GOT3 (cell line): Measurements from ENCODE around the gene NPAS3.

Source experiments
- DNase-seq: peaks from one replicate; lab custom pipeline; 2025; ENCODE audit warnings: mixed read lengths; lab: John Stamatoyannopoulos, UW

The NPAS3 gene

DNA sequence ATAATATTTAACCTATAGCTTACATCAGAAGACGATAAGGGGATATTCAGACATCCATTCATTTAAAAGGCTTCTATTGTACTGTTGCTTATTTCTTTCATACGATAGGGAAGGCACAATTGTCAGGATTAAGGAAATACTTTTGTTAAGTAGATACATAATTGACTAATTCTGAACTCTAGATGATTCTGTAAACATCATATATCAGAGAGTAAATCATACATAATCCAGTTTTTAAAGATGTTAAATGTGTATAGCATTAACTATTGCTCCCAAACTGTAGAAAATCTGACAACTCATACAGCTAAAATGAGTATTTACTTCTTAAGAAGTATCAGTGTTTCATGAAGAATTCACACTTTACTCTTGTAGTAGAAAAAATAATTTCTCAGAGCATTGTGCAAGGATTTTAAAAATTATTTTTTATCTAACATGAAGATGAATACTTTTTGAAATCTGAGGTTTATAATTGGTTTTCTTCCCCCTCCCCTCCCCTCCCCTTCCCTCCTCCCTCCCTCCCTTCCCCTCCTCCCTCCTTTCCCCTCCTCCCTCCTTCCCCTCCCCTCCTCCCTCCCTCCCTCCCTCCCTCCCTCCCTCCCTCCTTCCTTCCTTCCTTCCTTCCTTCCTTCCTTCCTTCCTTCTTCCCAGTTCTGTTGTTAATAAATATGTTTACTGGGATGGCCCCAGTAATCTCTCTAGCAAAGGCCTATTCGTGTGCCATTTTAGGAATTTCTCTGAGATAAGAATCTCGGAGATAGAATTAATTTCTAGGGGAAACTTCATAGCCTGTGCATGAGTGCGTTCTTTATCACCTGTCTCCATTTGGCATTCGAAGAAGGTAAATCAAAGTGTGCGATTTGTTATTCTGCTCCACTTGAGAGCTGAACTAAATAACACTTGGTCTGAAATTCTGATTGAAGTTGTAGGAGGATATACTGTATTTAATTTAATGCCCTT is 2.3 kb downstream of the NPAS3 start:
- DNase-seq = no peak

- no peak for DNase-seq
Observed at GRCh38 chr14:32941668-32942065, 3.0 kb downstream of the NPAS3 start.

DNA sequence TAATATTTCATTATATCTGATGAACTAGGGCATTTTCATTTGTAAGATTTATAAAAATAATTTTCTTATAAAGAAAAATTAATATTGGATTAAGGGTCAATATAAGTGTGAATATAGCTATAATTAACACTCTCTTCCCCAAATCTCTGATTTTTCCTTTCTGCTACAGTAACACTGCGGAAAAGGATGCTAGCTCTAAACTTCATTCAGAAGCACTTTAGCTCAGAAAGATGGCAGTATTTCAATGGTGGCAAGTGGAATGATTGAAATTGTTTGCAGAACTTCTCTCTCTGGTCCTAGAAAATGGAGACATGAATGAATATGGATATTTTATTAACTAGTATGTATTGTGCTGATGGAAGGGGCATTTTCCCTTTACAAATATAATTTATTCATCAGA is 8.4 kb downstream of the NPAS3 start:
- DNase-seq = no peak

- no peak for DNase-seq
Observed at GRCh38 chr14:32947792-32948191, 9.1 kb downstream of the NPAS3 start.

DNA sequence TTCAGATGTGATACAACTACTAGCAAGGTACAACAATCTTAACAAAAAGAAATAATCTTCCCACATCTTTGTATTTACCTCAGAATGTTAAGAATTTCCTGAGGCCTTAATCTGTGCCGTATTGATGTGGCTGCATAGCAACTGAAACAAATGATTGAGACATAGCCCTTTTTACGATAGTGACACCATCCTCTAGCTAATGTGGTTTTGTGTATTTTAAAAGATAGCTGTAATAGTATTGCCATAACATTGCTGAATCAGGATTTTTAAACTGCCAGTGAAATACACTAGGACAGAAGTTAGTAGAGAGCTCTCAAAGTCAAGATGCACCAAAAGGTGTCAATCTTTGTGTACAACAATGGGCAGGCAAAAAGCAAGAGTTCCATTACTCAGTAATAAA is 11.9 kb downstream of the NPAS3 start:
- DNase-seq = no peak

- no peak for DNase-seq
Observed at GRCh38 chr14:32967421-32967820, 28.7 kb downstream of the NPAS3 start.

- DNase-seq = no peak
Observed at GRCh38 chr14:32968972-32969544, 30.4 kb downstream of the NPAS3 start.

DNA sequence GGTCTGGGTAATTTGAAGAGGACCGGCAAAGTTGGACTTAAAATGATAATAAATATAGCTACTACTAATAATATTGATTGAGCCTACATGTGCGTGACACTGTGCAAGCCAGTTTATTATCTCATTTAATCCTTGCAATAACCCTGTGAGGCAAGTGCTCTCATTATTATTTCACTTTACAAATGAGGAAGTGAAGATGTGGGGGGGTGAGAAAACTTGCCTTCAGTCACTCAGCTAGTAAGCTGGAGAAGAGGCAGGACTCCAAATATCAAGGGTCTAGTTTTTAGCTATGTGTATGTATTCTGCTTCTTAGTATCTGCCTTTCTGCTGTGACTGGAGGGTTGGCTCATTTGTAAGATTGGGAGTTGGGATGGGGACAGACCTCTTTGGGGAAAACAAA is 39.2 kb downstream of the NPAS3 start:
- DNase-seq = no peak

DNA sequence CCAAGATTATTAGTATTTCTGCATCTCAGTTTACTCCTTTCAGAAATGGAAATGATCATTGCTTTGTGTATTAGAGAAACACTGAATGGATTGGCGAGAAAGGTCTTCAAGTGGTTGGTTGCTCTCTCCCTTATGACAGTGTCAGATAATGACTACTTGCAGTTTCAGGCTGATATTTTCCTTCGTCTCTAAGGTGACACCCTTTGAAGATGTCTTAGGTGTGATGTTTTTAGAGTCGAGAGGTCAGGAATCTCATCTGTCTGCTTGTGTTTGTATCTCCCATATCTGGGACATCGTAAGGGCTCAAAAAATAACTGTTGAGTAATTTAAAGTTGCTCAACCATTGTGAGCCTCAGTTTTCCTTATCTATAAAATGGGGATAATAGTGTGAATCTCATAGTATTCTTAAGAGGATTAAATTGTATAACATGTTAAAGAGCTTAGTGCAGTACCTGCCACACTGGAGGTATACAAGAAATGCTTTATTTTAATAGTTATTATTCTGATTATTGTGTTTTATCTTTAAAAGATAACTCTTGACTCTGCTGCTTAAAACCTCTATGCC is 40.1 kb downstream of the NPAS3 start:
- DNase-seq = no peak

- no peak for DNase-seq
Observed at GRCh38 chr14:32980178-32980901, 41.7 kb downstream of the NPAS3 start.

DNA sequence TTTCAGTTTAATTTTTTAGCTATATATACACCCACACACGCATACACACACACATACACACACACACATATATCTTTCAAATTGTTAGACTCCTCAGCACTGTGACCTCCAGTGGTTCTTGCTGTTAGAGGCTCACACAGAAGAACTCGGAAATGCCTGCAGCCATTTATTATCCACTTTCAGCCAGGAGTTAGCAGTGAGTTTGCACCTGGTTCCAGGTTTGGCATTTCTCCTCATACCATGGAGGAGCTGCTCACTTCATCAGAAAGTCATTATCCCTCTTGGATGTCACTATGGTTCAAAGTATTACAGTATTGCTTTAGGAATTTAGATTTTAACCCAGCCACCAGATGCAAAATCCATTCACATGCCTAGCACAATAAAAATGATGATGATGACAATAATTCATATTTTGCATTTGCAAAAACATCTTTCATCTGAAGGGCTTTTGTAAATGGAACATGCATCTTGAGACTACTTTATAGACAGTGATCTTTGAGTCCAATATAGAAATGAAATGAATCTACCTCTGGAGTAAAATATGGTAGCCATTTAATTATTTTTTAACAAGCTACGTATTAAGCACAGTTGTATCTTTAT is 42.3 kb downstream of the NPAS3 start:
- DNase-seq = no peak

GRCh38 chr14:32984241-32984930 is 45.7 kb downstream of the NPAS3 start:
- DNase-seq = no peak

DNA sequence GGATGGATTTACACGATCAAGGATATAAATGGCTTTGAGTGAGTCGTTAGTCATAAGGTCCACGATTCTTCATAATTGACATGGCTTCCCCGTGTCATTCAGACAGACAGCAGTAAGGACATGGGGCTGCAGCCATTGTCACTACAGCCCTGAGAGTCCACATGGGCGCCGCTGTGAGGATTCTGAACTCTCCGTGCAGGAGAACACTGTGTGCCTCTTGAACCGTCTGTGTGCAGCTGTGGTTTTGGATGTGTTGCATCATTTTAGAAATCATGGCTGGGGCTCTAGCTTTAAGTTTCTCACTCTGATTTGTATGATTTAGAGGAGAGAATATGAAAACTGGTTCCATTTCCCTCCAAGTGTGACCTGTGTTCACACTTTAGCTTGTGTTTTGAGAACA is 47.2 kb downstream of the NPAS3 start:
- no peak for DNase-seq

- no peak for DNase-seq
Observed at GRCh38 chr14:32986791-32987540, 48.3 kb downstream of the NPAS3 start.

DNA sequence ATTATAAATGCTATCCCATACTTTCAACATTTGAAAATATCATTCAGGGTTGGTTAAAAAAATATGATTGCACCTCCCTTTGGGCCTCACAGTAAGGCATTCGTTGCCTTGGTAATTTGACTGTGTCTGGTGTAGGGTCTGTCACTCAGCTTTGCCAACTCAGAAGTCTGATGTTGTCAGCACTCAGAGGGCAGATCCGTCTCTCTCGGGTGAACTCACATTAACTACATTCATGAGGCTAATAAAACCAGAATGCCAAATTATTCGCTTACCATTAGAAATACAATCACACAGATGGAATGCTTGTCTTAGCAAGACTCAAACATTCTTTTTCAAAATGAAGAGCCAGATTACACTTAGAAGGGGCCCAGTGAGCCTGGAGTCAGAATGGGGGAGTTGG is 53.0 kb downstream of the NPAS3 start:
- no peak for DNase-seq

GRCh38 chr14:32993921-32994320 is 55.2 kb downstream of the NPAS3 start:
- no peak for DNase-seq

- DNase-seq = no peak
Observed at GRCh38 chr14:32996343-32996742, 57.7 kb downstream of the NPAS3 start.

DNA sequence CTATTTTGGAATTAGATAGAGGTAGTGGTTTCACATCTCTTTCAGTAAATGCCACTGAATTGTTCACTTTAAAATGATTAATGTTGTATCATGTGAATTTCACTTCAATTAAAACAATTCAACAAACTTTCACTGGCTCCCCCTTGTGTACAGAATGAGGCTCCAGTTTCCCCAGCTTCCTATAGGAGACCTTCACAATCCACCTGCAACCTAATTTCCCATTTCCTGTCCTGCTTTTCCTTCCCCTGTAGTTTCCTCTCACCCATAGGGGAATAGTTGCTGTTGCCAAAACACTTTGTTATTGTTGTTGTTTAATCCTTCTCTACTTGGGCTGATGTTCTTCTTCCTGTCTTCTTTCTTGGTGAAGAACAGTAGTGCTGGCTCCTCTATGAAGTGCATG is 59.8 kb downstream of the NPAS3 start:
- no peak for DNase-seq

- DNase-seq = no peak
Observed at GRCh38 chr14:33009673-33010072, 71.0 kb downstream of the NPAS3 start.

GRCh38 chr14:33010495-33010894 is 71.8 kb downstream of the NPAS3 start:
- DNase-seq = no peak

DNA sequence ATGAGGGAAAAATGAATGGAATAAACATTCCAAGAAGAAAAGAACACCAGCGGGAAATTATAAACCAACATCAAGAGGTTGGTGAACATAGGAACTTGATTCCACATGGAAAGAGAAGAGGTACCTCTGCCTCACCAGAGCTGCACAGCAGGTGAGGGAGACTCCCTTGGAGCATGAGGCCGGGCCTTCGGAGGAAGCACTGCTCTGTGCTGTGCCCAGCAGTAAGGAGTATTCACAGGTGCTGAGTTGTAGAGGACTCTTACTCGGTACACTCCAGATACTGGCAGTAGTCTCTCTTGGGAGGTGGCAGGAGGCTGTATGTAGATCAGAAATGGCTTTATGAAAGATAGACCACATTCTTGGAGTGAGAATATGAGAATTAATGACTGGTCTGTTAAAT is 76.0 kb downstream of the NPAS3 start:
- no peak for DNase-seq
